NB4 (cell line): ENCODE data around the gene SAG.

Experiments used
- MYC ChIP-seq: IDR thresholded peaks from 2 replicates; pipeline ENCODE4 v1.6.1; 2011; ENCODE audit warnings: low read depth, low read length
- POLR2A ChIP-seq: IDR thresholded peaks from 2 replicates; pipeline ENCODE4 v1.6.1; 2011; ENCODE audit warnings: mild to moderate bottlenecking; ENCODE audit not compliant: insufficient read length; ENCODE audit errors: extremely low read depth
- TF ChIP-seq, protein P1 (sequence below): IDR thresholded peaks from one replicate; pipeline ENCODE4 v1.5.1; 2012; ENCODE audit warnings: low read depth, low read length
- TF ChIP-seq, protein P2 (sequence below): IDR thresholded peaks from 2 replicates; pipeline ENCODE4 v1.6.1; 2011; ENCODE audit warnings: low read depth, low read length

DNA sequence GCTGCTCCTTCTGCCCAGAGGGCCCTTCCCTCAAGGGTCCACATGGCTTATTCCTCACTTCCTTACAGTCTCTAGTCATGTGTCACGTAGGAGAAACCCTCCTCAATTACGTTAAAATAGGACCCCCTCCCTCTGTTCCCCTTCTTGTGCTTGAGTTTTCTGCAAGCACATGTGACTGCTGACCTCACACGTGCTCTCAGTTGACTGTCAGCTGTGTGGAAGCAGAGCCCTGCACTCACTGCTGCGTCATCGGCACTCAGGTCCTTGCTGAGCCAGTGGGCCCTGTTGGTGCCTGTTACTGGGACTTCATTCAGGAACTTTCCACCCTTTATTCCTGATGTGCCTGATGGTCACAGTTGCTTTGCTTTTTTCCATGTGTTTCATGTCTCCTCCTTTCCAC lies 45.1 kb upstream of the SAG start:
- TF ChIP-seq, protein P1, sequence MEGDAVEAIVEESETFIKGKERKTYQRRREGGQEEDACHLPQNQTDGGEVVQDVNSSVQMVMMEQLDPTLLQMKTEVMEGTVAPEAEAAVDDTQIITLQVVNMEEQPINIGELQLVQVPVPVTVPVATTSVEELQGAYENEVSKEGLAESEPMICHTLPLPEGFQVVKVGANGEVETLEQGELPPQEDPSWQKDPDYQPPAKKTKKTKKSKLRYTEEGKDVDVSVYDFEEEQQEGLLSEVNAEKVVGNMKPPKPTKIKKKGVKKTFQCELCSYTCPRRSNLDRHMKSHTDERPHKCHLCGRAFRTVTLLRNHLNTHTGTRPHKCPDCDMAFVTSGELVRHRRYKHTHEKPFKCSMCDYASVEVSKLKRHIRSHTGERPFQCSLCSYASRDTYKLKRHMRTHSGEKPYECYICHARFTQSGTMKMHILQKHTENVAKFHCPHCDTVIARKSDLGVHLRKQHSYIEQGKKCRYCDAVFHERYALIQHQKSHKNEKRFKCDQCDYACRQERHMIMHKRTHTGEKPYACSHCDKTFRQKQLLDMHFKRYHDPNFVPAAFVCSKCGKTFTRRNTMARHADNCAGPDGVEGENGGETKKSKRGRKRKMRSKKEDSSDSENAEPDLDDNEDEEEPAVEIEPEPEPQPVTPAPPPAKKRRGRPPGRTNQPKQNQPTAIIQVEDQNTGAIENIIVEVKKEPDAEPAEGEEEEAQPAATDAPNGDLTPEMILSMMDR: no peak
- TF ChIP-seq MYC (no peak), POLR2A (no peak)
- TF ChIP-seq, protein P2, sequence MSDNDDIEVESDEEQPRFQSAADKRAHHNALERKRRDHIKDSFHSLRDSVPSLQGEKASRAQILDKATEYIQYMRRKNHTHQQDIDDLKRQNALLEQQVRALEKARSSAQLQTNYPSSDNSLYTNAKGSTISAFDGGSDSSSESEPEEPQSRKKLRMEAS: no peak
